Astrocyte (in vitro differentiated cells and primary cell): Measurements from ENCODE around the gene MYG1. TPM values are rescaled to one million over a fixed set of nuclear protein-coding genes. Genes with fewer than 3 reads are reported as not detected.

Experiments
- DNase-seq: peaks from one replicate; pipeline ENCODE4 v3.0.0-alpha.2; 2010; ENCODE audit warnings: low read depth
- FAIRE-seq: peaks from 2 replicates; lab custom pipeline; 2011; peaks lifted over from hg19 to GRCh38; lab: Jason Lieb, UNC
- H2AFZ ChIP-seq: 2 replicates; pipeline ENCODE4 v1.6.0; 2012; ENCODE audit warnings: low read depth, low read length, inconsistent platforms
- H3K27ac ChIP-seq: 2 replicates; pipeline ENCODE4 v1.5.1; 2011; ENCODE audit warnings: low read depth, low read length, inconsistent platforms
- H3K27me3 ChIP-seq: 2 replicates; pipeline ENCODE4 v1.6.0; 2011; ENCODE audit warnings: low read length, inconsistent platforms; ENCODE audit not compliant: insufficient read depth
- H3K36me3 ChIP-seq: 2 replicates; pipeline ENCODE4 v1.5.1; 2011; ENCODE audit warnings: low read length, inconsistent platforms; ENCODE audit not compliant: insufficient read depth
- H3K4me1 ChIP-seq: 2 replicates; pipeline ENCODE4 v1.5.1; 2011; ENCODE audit warnings: low read length, inconsistent platforms; ENCODE audit not compliant: insufficient read depth
- H3K4me2 ChIP-seq: 2 replicates; pipeline ENCODE4 v1.6.0; 2012; ENCODE audit warnings: low read length, inconsistent platforms
- H3K4me3 ChIP-seq: 2 replicates; pipeline ENCODE4 v1.5.1; 2011; ENCODE audit warnings: low read depth, mild to moderate bottlenecking, low read length, inconsistent platforms; ENCODE audit not compliant: insufficient read depth
- H3K79me2 ChIP-seq: 2 replicates; pipeline ENCODE4 v1.6.0; 2012; ENCODE audit warnings: mild to moderate bottlenecking, low read length, inconsistent platforms; ENCODE audit not compliant: insufficient read depth
- H3K9ac ChIP-seq: 2 replicates; pipeline ENCODE4 v1.6.0; 2012; ENCODE audit warnings: mild to moderate bottlenecking, low read length, inconsistent platforms
- H3K9me3 ChIP-seq: 2 replicates; pipeline ENCODE4 v1.5.1; 2012; ENCODE audit warnings: low read depth, mild to moderate bottlenecking, low read length, inconsistent platforms; ENCODE audit not compliant: insufficient read depth
- H4K20me1 ChIP-seq: 2 replicates; pipeline ENCODE4 v1.6.0; 2012; ENCODE audit warnings: low read length, inconsistent platforms; ENCODE audit not compliant: insufficient read depth
- H3K27ac Mint-ChIP-seq: one replicate; pipeline ENCODE4 v1.8.0; 2021; ENCODE audit warnings: mild to moderate bottlenecking, mixed read lengths; ENCODE audit not compliant: unreplicated experiment
- H3K27me3 Mint-ChIP-seq: one replicate; pipeline ENCODE4 v1.8.0; 2021; ENCODE audit warnings: low read depth, mixed read lengths; ENCODE audit not compliant: unreplicated experiment
- H3K36me3 Mint-ChIP-seq: one replicate; pipeline ENCODE4 v1.8.0; 2021; ENCODE audit warnings: low read depth, mixed read lengths; ENCODE audit not compliant: unreplicated experiment
- H3K4me1 Mint-ChIP-seq: one replicate; pipeline ENCODE4 v1.8.0; 2021; ENCODE audit warnings: low read depth, mixed read lengths; ENCODE audit not compliant: unreplicated experiment
- H3K4me3 Mint-ChIP-seq: one replicate; pipeline ENCODE4 v1.8.0; 2021; ENCODE audit warnings: mild to moderate bottlenecking, moderate library complexity, mixed read lengths; ENCODE audit not compliant: unreplicated experiment
- H3K9me3 Mint-ChIP-seq: one replicate; pipeline ENCODE4 v1.8.0; 2021; ENCODE audit warnings: mild to moderate bottlenecking, mixed read lengths; ENCODE audit not compliant: unreplicated experiment
- CTCF ChIP-seq: IDR thresholded peaks from 2 replicates; pipeline ENCODE4 v1.5.1; 2011; ENCODE audit warnings: low read depth, mild to moderate bottlenecking, inconsistent platforms, low read length, moderate library complexity; ENCODE audit not compliant: insufficient read depth
- EZH2 ChIP-seq: IDR thresholded peaks from 2 replicates; pipeline ENCODE4 v1.6.1; 2012; ENCODE audit warnings: mild to moderate bottlenecking, low read length, inconsistent platforms; ENCODE audit not compliant: insufficient read depth
- total RNA-seq: library from RNA; stranded (reverse); gene quantifications from 2 replicates; pipeline ENCODE4 v1.2.1, GENCODE V29; 2021

Gene MYG1
- total RNA-seq, 1 donor from 2014 or later = 40.9 TPM

- no peak for TF ChIP-seq EZH2
- no peak for TF ChIP-seq CTCF
- peaks cover 15% of the 10 kb centered on the region for H3K4me1 ChIP-seq
- no peak overlapping the region for H3K27ac ChIP-seq
- H3K4me2 ChIP-seq = no peak overlapping the region
- no peaks in the 10 kb centered on the region for H3K9me3 Mint-ChIP-seq
- H3K9ac ChIP-seq = no peak overlapping the region
- H3K36me3 Mint-ChIP-seq = no peaks in the 10 kb centered on the region
- H4K20me1 ChIP-seq = no peaks in the 10 kb centered on the region
- H3K27ac Mint-ChIP-seq = no peak overlapping the region
- H3K79me2 ChIP-seq = no peaks in the 10 kb centered on the region
- no peak overlapping the region for H3K4me3 ChIP-seq
- peaks cover 14% of the 10 kb centered on the region for H3K27me3 Mint-ChIP-seq
- no peak overlapping the region for H3K4me3 Mint-ChIP-seq
- H3K4me1 Mint-ChIP-seq = peaks cover 2% of the 10 kb centered on the region
- no peak overlapping the region for H2AFZ ChIP-seq
- no peaks in the 10 kb centered on the region for H3K27me3 ChIP-seq
- DNase-seq (no peak), FAIRE-seq (no peak)
- no peaks in the 10 kb centered on the region for H3K36me3 ChIP-seq
- H3K9me3 ChIP-seq = no peaks in the 10 kb centered on the region
Measured at GRCh38 chr12:53346491-53346890, 47.0 kb downstream of the MYG1 start.

DNA sequence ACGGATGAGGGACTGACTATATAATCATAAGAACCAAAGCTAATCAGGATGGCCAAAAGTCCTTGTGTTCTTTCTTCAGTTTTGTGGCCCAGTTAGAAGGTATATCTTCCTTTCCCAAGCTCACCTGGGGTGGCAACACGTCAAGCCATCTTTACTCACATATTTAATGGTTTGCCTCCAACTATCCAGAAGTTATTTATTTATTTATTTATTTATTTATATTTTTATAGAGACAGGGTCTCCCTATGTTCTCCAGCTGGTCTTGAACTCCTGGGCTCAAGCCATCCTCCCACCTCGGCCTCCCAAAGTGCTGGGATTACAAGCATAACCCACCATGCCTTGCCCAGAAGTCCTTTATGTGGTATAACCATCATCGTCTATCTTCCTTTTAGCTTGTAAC lies 48.4 kb downstream of the MYG1 start:
- no peak overlapping the region for H3K9ac ChIP-seq
- H3K79me2 ChIP-seq = no peaks in the 10 kb centered on the region
- H3K36me3 Mint-ChIP-seq = no peaks in the 10 kb centered on the region
- no peaks in the 10 kb centered on the region for H3K27me3 ChIP-seq
- no peak overlapping the region for H3K4me3 ChIP-seq
- H3K4me3 Mint-ChIP-seq = no peak overlapping the region
- no peaks in the 10 kb centered on the region for H4K20me1 ChIP-seq
- no peak overlapping the region for H2AFZ ChIP-seq
- TF ChIP-seq CTCF (no peak), EZH2 (no peak)
- H3K27ac Mint-ChIP-seq = no peak overlapping the region
- DNase-seq = no peak
- H3K27me3 Mint-ChIP-seq = peaks cover 8% of the 10 kb centered on the region
- no peak overlapping the region for H3K4me2 ChIP-seq
- no peaks in the 10 kb centered on the region for H3K9me3 ChIP-seq
- H3K36me3 ChIP-seq = no peaks in the 10 kb centered on the region
- peaks cover 15% of the 10 kb centered on the region for H3K4me1 ChIP-seq
- no peaks in the 10 kb centered on the region for H3K9me3 Mint-ChIP-seq
- peaks cover 2% of the 10 kb centered on the region for H3K4me1 Mint-ChIP-seq
- H3K27ac ChIP-seq = no peak overlapping the region
- no peak for FAIRE-seq

DNA sequence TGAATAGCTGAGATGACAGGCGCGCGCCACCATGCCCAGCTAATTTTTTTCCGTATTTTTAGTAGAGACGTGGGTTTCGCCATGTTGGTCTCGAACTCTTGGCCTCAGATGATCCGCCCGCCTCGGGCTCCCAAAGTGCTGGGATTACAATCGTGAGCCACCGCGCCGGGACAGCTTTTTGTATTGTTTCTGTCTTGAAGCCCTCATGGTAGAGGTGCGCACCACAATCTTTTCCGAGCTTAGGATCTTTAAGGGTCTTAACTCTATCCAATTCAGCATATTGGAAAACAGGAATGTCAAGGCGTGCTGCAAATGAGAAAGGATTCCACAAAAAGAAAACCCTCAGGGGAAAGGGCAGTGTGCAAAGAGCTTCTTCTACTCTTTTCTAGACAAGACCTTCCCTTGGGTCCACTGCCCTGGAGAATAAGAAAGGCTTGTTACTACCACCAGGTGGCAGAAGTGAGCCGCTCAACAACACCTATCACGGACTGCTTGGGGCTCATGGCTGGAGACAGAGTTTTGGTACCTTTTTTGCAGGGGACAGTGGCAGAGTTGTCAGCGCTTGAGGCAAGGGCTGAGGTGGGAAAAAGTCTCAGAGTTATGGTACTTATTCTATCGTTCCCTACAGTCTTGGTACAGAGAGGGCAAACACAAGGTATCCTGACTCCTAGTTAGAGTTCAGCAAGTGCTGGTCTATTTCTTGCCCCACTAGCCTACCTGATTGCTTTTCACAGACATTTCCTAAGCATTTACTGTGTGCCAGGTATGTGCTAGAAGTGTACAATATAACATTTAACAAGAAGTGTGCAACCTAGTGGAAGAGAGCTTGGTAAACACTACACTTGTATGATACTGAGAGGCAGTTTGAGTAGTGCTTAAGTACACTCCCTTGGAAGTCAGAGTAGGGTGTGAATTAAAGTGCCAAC lies 53.1 kb downstream of the MYG1 start:
- FAIRE-seq = no peak

More for the DNA sequence above, 53.1 kb downstream of the MYG1 start:
- no peaks in the 10 kb centered on the region for H4K20me1 ChIP-seq
- H3K9ac ChIP-seq = no peak overlapping the region
- Mint-ChIP-seq H3K4me3 (no peak overlapping the region), H3K4me1 (no peaks in the 10 kb centered on the region), H3K36me3 (no peaks in the 10 kb centered on the region), H3K9me3 (no peaks in the 10 kb centered on the region), H3K27ac (no peak overlapping the region), H3K27me3 (no peaks in the 10 kb centered on the region)
- H3K27ac ChIP-seq = no peak overlapping the region
- H3K79me2 ChIP-seq = no peaks in the 10 kb centered on the region
- H2AFZ ChIP-seq = no peak overlapping the region
- H3K4me3 ChIP-seq = no peak overlapping the region
- no peaks in the 10 kb centered on the region for H3K9me3 ChIP-seq
- no peaks in the 10 kb centered on the region for H3K36me3 ChIP-seq
- peak; percentile 50 for DNase-seq
- TF ChIP-seq EZH2 (no peak), CTCF (peak; percentile 89)
- no peaks in the 10 kb centered on the region for H3K27me3 ChIP-seq
- H3K4me2 ChIP-seq = no peak overlapping the region
- no peaks in the 10 kb centered on the region for H3K4me1 ChIP-seq
